ENCODE results near the gene LCMT2.

The LCMT2 gene

GRCh38 chr15:43329960-43330779, at the start of gene LCMT2:
Gene LCMT2, minus strand, starts transcription at chr15:43330573. Its CDS starts 84 bp downstream, at chr15:43330489.
- TF ChIP-seq ZFX (IDR thresholded peaks at IDR 0.05; ENCODE audit: borderline replicate concordance) (no peak), CTCF (IDR thresholded peaks at IDR 0.05) (no peak)
- peak within 1 kb of the TSS; percentile 96 for H3K27ac ChIP-seq

GRCh38 chr15:43378601-43379000, 48.2 kb upstream of the LCMT2 start:
- TF ChIP-seq CTCF (IDR thresholded peaks at IDR 0.05) (no peak), ZFX (IDR thresholded peaks at IDR 0.05; ENCODE audit: borderline replicate concordance) (no peak)
- no peak overlapping the region for H3K27ac ChIP-seq

GRCh38 chr15:43376017-43376705, 45.8 kb upstream of the LCMT2 start:
- TF ChIP-seq ZFX (IDR thresholded peaks at IDR 0.05; ENCODE audit: borderline replicate concordance) (no peak), CTCF (IDR thresholded peaks at IDR 0.05) (peak; percentile 88)
- no peak overlapping the region for H3K27ac ChIP-seq

GRCh38 chr15:43370975-43371974, 40.9 kb upstream of the LCMT2 start, which contains the start of the genes TUBGCP4 and ZSCAN29:
Gene TUBGCP4, plus strand, starts transcription at chr15:43371101. Its CDS starts 254 bp downstream, at chr15:43371355.
Gene ZSCAN29, minus strand, starts transcription at chr15:43371043. Its CDS starts 1,130 bp downstream, at chr15:43369913.
- TF ChIP-seq ZFX (IDR thresholded peaks at IDR 0.05; ENCODE audit: borderline replicate concordance) (no peak), CTCF (IDR thresholded peaks at IDR 0.05) (peak; percentile 74)
- H3K27ac ChIP-seq = peak within 1 kb of the TSS; percentile 64

DNA sequence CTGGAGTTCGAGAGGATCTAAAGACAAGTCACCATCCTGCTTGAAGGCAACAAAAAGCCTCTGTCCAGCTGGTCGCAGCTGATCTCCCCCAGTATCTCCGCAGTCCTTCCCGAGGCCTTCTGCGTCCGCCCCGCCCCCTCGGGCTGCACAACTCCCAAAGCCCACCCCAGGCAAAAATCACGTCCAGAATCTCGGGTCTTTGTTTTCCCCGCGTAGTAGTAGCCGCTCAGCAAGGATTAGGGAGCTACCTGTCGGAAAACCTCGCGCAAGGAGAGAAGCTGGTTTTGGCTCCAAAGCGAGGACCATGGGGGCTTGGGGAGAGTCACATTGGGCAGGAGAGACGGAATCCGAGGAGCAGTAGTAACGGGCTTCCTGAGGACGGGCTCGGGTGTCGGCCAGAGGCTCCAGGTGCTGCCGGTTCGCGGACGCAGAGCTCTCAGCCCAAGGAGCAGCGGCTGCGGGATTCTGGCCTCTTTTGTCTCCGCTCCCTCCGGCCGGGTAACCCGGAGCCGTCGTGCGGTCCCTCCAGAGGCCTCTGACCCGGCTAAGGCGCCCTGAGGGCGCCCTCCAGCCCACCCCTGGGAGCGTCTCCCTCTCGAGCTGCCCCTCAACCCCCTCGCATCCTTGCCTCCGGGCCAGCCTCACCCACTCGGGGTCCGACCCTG, 40.1 kb upstream of the LCMT2 start:
- peak overlapping the region; percentile 64 for H3K27ac ChIP-seq
- TF ChIP-seq CTCF (IDR thresholded peaks at IDR 0.05) = no peak
- TF ChIP-seq ZFX (IDR thresholded peaks at IDR 0.05; ENCODE audit: borderline replicate concordance) = no peak

GRCh38 chr15:43361313-43361903, 31.0 kb upstream of the LCMT2 start:
- no peak for TF ChIP-seq ZFX (IDR thresholded peaks at IDR 0.05; ENCODE audit: borderline replicate concordance)
- TF ChIP-seq CTCF (IDR thresholded peaks at IDR 0.05) = no peak
- no peak overlapping the region for H3K27ac ChIP-seq

Measured in 22Rv1 (cell line).